Measurements from ENCODE around the gene YKT6. TPM values are rescaled to one million over a fixed set of nuclear protein-coding genes. Genes with fewer than 3 reads are reported as not detected.

YKT6 gene
- total RNA-seq, 2 donors from 2014 or later: 43.9 to 44.9 TPM

DNA sequence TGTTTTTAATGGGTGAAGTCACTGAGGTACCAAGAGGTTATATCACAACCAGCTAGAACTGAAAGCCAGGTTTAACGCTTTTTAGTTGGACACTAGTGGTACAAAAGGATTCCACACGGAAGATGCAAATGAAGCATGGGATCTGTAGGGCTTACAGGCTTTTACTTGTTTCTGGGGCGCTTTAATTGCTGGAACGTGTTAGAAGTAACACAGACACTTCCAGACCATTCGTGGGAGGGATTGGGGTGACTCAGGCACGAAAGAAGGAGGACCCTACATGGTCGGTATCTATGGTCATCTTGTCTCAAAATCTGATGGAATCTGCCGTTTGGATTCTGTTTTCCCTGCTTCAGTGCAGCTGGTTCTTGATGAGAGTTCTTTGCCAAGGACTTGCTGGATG, 1.0 kb downstream of the YKT6 start:
- Histone ChIP-seq H3K27ac (no peak overlapping the region), H3K9me3 (no peaks in the 10 kb centered on the region), H3K27me3 (no peaks in the 10 kb centered on the region), H3K4me1 (peaks cover 0 to 13% of the 10 kb centered on the region in 2 donors), H3K4me3 (peak overlapping the region; percentile 92), H3K36me3 (peaks cover 24% of the 10 kb centered on the region)
- TF ChIP-seq, protein P1, sequence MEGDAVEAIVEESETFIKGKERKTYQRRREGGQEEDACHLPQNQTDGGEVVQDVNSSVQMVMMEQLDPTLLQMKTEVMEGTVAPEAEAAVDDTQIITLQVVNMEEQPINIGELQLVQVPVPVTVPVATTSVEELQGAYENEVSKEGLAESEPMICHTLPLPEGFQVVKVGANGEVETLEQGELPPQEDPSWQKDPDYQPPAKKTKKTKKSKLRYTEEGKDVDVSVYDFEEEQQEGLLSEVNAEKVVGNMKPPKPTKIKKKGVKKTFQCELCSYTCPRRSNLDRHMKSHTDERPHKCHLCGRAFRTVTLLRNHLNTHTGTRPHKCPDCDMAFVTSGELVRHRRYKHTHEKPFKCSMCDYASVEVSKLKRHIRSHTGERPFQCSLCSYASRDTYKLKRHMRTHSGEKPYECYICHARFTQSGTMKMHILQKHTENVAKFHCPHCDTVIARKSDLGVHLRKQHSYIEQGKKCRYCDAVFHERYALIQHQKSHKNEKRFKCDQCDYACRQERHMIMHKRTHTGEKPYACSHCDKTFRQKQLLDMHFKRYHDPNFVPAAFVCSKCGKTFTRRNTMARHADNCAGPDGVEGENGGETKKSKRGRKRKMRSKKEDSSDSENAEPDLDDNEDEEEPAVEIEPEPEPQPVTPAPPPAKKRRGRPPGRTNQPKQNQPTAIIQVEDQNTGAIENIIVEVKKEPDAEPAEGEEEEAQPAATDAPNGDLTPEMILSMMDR (IDR thresholded peaks at IDR 0.05): no peak
- DNase-seq (ENCODE audit: low spot score): no peak

DNA sequence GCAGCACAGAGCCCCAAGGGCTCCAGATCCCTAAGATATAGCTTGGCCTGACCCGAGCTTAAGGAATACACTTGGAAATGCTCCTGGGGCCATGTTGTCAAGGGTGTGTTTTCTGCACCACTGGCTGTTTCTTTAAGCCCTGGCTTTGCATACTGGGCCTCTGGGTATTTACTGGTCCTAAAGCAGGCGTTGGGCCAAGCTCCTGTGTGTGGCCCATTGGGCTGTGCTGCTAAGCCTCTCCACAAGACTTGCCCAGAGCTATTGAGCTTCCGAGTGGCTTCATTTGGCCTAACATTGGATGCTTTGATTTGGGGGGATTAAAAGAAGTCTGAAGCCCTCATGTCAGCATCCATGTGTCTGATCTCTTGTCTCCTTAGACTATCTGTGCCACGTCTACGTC, 5.2 kb downstream of the YKT6 start:
- Histone ChIP-seq H3K4me1 (peaks cover 0 to 13% of the 10 kb centered on the region in 2 donors), H3K27me3 (no peaks in the 10 kb centered on the region), H3K27ac (no peak overlapping the region), H3K9me3 (no peaks in the 10 kb centered on the region), H3K4me3 (no peak overlapping the region), H3K36me3 (peaks cover 66% of the 10 kb centered on the region)
- TF ChIP-seq, protein P1 (IDR thresholded peaks at IDR 0.05): no peak
- no peak for DNase-seq (ENCODE audit: low spot score)

DNA sequence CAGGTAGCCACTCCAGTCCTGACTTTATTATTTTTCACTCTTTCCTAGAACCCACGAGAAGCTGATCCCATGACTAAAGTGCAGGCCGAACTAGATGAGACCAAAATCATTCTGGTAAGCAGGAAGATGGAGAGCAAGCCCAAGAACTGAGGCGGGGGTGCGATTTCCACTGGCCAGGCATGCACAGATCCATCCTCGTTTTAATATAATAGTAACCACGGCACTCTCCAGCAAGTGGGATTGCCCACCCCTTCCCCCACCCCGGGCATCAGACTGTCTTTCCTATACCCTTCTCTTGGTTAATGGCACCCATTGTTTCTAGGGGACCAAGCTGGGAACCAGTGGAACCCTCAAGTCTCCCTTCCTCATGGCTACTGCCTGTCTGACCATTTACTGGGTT, 7.3 kb downstream of the YKT6 start:
- H3K36me3 ChIP-seq: peaks cover 87% of the 10 kb centered on the region
- H3K4me3 ChIP-seq: no peak overlapping the region

DNA sequence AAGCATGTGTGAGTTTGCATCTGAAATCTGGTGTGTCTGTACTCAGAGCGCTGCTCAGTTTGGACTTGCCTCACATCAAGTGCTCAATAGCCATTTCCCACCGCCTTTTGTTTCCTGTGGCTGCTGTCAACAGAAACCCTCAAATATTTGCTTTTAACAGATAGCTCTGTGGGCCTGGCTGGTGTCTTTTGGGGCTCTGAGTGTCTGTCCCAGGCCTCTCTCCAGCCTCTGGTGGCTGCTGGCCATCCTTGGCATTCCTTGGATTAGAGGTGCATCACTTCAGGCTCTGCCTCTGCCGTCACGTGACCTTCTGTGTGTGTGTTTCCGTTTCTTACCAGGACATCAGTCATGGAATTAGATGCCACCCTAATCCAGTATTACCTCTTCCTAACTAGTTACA, 9.3 kb downstream of the YKT6 start:
- peaks cover 81% of the 10 kb centered on the region for H3K36me3 ChIP-seq
- DNase-seq (ENCODE audit: low spot score): no peak
- TF ChIP-seq, protein P1 (IDR thresholded peaks at IDR 0.05): no peak
- no peaks in the 10 kb centered on the region for H3K9me3 ChIP-seq
- H3K27me3 ChIP-seq: no peaks in the 10 kb centered on the region
- H3K4me3 ChIP-seq: no peak overlapping the region
- H3K27ac ChIP-seq: no peak overlapping the region
- H3K4me1 ChIP-seq: no peaks in the 10 kb centered on the region

More for the DNA sequence above, 7.3 kb downstream of the YKT6 start:
- DNase-seq (ENCODE audit: low spot score): no peak
- Histone ChIP-seq H3K27me3 (no peaks in the 10 kb centered on the region), H3K27ac (no peak overlapping the region), H3K9me3 (no peaks in the 10 kb centered on the region), H3K4me1 (no peaks in the 10 kb centered on the region)
- TF ChIP-seq, protein P1 (IDR thresholded peaks at IDR 0.05): no peak

DNA sequence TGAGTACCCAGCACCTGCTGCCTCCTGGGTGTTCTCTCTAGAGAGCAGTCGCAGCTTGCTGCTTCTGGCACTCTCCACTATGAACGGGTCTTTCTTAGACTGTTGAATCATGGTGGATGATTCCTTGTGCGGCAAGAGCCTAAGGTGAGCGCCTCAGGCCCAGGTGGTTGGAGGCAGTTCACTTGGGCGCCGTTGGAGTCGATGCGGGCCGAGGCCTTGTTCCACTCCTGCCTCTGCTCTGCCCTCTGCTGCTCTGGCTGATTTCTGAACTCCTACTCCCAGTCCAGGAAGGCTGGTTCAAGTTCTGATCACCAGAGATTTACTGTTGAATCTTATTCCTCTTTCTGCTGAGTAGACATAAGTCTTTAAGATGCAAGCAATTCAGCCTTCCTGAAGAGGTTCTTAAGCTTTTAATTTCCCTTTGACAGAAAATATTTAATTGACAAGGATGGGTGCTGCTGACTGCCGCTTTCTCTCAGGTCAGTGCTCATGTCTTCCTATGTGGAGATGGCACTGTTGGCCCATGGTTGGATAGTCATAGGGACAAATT, 10.4 kb downstream of the YKT6 start:
- no peaks in the 10 kb centered on the region for H3K9me3 ChIP-seq
- H3K27me3 ChIP-seq: no peaks in the 10 kb centered on the region
- TF ChIP-seq, protein P1 (IDR thresholded peaks at IDR 0.05): no peak
- peaks cover 70% of the 10 kb centered on the region for H3K36me3 ChIP-seq
- no peaks in the 10 kb centered on the region for H3K4me1 ChIP-seq
- H3K4me3 ChIP-seq: no peak overlapping the region
- no peak overlapping the region for H3K27ac ChIP-seq
- no peak for DNase-seq (ENCODE audit: low spot score)

DNA sequence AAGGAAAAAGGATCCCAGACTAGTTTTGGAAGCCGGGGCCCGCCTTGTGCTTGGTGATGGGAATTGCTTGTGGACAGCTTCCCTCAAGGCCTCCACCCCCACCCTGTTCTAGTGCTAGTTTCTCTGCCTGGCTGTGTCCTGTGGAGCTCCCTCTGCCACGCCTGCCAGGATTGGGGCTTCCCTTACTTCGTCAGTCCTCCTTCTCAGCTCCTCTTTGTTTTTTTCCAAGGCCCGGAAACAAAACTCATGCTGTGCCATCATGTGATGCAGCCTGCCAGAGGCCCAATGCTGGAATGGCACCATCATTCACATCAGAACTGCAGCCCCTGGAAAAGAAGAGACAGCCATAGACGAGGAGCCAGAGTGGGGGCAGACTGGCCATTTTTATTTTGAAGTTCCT, 11.2 kb downstream of the YKT6 start:
- no peak for DNase-seq (ENCODE audit: low spot score)
- no peaks in the 10 kb centered on the region for H3K4me1 ChIP-seq
- H3K4me3 ChIP-seq: no peak overlapping the region
- TF ChIP-seq, protein P1 (IDR thresholded peaks at IDR 0.05): no peak
- no peaks in the 10 kb centered on the region for H3K27me3 ChIP-seq
- no peak overlapping the region for H3K27ac ChIP-seq
- no peaks in the 10 kb centered on the region for H3K9me3 ChIP-seq
- H3K36me3 ChIP-seq: peaks cover 62% of the 10 kb centered on the region
